Pulmonary artery endothelial cell (primary cell): ENCODE results near the gene AP1G1. TPM values are rescaled to one million over a fixed set of nuclear protein-coding genes. Genes with fewer than 3 reads are reported as not detected.
"Not testable (repeated sequence)": the region's sequence is repeated elsewhere in the genome, so short reads cannot be mapped to it uniquely, and the experiment has no call there.

Experiments used
- DNase-seq: peaks from one replicate; pipeline ENCODE4 v3.0.0-alpha.2; 2011; ENCODE audit warnings: low read depth, low spot score
- total RNA-seq: library from RNA; depleted of rRNA; stranded (reverse); fragments of >200 nt; gene quantifications from 2 replicates; pipeline ENCODE4 v1.2.3, GENCODE V29; 2014

AP1G1 gene
- total RNA-seq, 1 donor from 2014 or later: 44.6 TPM

DNA sequence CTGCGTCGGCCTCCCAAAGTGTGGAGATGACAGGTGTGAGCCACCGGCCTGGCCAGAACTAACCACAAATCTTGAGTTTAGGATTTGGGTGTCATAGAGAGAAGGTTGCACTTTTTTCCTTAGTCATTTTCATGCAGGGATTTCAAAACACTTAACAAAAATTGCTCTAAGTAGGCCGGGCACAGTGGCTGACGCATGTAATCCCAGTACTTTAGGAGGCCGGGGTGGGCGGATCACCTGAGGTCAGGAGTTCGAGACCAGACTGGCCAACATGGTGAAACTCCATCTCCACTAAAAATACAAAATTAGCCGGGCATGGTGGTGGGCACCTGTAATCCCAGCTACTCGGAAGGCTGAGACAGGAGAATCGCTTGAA, 1.5 kb upstream of the AP1G1 start:
- not testable (repeated sequence) for DNase-seq

DNA sequence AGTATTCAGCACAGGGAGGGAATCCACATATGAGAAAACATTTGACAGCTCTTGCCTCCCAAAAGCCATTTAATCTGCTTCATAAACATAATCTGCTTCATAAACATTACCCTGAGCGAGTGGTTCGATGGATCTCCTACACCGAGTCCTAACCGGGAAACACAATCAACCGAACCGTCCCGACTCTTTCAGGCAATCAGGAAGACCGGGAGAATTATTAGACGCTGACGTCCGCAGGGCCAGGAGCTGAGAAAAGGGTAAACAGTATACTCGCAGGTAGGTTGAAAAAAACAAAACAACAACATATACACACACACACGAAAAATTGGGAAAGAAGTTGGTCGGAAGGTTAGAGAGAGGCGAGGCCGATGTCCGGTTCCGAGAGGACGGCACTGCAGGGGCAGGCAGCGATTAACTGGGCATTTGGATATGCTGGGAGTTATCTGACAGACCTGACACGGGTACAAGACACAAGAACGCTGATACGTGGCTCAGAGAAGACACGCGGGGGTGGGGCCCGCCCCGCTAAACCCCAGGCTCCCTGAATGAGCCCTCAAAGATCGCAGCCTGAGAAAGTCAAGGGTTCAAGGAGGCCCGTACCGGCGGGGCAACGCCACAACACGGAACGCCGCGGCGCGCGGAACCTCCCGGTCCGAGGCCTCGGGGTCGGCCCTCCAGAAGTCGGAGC, 585 bp downstream of the AP1G1 start:
- no peak for DNase-seq

DNA sequence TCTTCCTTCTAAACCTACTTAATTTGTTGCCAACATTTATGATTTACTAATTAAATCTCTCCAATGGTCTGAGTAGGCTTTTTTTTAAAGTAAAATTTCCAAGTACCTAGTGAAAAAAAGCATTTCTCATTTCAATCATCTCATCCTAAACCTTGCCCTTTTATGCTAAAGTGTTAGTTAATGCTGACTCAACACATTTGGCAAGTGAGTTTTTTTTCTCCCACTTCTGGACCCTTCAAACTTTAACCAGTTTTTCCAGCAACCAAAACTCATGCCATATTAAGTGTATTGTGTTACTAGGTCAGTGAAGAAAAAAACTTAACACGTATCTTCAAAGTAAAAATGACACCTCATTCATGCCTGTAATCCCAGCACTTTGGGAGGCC, 5.3 kb downstream of the AP1G1 start:
- DNase-seq: no peak

DNA sequence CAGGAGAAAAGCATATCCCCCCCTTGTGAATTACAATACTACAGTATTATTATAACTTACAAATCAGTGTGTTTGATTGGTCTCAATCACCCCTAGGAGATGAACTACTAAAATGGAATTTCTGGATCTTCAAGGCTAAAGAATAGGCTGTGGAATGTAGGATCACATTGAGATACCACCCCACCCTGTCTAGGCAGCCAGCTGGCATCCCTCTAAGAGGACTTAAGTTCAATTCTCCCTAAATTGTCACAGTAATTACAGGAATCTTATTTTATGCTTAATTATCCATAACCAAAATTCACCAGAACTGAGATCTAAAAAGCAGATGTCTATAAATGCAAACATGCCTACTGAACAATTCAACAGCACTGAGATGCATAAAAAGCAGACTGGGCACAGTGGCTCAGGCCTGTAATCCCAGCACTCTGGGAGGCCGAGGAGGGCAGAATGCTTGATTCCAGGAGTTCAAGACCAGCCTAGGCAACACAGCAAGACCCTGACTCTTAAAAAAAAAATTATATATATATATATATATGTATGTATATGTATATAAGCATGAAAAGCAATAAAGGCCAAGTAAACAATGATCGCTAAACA, 12.0 kb downstream of the AP1G1 start:
- DNase-seq: no peak

DNA sequence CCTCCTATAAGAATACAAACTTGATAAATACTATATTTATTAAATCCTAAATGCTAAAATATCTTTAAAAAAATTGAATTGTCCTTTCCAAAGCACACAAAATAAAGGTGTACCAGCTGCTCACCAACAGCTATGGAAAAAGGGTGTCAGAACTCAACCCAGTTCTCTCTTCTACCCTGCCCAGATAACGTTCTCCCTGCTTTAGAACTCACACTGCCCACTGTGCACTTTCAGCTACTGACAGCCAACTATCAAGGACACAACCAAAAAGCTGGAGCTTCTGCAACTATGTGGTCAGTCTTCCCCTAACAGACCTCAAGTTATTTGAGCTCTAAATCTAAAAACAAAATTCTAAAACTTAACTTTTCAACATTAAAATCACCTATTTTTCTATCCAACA, 13.7 kb downstream of the AP1G1 start:
- DNase-seq: no peak

DNA sequence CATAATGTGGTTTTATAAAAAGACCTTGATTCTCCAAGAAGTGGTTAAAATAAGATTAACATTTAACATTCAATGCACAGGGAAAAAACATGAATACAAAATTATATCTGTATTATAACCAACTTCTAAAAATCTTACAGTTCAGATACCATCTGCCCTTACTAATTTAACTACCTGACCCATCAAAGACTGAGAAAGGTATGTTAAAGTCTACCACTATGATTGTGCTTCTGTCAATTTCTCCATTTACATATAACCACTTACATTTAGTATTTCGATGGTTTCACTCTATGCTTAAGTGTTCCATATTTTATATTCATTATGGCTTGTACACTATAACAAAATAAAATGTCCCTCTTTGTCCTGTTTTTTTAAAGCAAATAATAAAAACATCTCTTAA, 14.6 kb downstream of the AP1G1 start:
- DNase-seq: no peak

DNA sequence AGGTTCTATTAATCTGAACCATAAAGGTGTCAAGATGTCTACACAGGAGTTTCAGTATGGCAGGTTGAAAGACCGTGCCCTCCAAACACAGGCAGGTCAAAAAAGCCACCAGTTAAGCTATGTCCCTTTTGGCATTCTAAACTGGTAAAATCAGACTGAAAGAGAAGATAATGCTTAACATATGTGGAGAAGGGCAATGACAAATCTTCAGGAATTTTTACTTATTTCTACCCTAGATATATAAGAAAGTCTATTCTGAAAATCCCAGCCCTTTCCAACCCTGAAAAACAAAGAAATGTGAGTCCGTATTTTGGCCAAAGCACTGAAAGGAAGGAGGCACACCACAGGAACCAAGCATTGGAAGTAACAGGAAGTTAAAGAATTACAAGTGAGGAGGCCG, 16.5 kb downstream of the AP1G1 start:
- DNase-seq: no peak

DNA sequence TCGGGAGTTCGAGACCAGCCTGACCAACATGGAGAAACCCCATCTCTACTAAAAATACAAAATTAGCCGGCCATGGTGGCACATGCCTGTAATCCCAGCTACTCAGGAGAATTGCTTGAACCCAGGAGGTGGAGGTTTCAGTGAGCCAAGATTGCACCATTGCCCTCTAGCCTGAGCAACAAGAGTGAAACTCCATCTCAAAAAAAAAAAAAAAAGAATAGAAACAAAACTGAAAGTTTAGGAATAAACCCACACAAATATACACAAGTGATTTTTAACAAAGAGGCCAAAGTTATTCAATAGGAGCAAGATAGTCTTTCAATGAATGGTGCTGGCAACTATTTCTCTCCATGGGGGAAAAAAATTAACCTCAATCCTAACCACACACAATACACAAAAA, 18.3 kb downstream of the AP1G1 start:
- not testable (repeated sequence) for DNase-seq

DNA sequence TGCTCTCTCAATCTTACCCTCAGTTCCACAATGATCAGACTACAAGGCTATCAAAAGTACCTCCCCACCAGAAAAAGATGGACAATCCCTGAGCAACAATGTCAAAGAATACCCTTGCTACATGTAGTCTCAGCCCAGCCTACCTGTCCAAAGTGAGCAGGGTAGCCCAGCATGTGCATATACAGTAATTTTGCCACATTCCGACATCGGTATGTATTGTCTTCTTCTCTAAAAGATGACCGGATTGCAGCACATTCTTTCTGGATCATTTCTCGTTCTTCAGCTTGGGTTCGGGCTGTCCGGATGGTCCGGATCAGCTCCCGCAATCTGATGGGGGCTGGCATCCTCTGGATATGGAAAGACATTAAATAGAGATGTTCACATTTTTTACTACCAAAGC, 19.5 kb downstream of the AP1G1 start:
- no peak for DNase-seq

DNA sequence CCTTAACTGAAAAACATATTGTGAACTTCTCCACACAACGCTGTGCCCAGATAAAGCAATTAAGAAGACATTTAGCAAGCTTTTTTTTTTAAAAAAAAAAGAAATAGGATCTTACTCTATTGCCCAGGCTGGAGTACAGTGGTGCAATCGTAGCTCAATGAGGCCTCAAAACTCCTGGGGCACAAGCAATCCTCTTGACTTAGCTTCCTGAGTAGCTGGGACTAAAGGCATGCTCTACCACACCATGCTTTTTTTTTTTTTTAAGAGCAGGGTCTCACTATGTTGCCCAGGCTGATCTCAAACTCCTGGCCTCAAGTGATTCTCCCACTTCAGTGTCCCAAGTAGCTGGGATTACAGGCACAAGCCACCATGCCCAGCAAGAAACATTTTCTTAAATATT, 20.1 kb downstream of the AP1G1 start:
- DNase-seq: no peak

DNA sequence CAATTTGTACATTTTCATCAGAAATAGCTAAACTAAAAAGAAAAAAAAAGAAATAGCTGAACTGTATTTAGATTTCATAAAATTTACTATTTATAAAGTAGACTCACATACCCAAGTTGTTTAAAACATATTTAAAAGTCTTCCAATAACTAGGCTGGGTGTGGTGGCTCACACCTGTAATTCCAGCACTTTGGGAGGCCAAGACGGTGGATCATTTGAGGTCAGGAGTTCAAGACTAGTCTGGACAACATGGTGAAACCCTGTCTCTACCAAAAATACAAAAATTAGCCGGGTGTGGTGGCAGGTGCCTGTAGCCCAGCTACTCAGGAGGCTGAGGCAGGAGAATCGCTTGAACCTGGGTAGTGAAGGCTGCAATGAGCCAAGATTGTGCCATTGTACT, 23.5 kb downstream of the AP1G1 start:
- not testable (repeated sequence) for DNase-seq

DNA sequence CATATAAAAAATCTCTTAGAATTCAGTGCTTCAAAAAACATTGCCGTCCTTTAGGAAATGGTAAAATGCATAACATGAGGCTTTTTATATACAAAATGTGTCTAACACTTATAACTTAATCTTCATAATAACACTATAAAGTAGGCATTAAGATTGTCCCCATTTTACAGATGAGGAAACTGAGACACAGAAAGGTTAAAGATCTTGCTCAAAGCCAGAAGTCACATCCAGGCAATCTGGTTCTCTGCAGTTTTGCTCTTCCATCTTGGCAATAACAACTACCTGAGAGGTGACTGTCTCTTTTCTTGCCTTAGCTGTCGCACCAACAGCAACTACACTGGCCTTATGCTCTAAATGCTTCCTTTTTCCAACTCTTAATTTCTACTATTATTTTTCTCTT, 24.5 kb downstream of the AP1G1 start:
- no peak for DNase-seq

DNA sequence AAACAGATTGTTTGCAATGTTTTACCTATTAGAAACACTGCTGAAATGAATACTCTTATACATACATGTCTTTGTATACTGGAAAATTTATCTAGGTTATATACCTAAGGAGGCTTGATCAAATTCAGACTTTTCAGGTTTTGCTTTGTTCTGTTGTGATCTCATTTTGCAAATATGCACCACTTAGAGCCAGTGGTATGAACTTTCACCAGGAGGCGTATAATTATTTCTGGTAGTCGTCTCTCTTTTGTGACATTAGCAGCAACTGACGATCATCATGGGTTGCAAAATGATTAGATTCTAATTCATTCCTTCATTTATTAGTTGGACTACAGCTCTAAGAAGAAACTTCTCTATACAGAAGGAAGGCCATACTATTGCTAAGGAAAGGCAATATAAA, 26.9 kb downstream of the AP1G1 start:
- no peak for DNase-seq

DNA sequence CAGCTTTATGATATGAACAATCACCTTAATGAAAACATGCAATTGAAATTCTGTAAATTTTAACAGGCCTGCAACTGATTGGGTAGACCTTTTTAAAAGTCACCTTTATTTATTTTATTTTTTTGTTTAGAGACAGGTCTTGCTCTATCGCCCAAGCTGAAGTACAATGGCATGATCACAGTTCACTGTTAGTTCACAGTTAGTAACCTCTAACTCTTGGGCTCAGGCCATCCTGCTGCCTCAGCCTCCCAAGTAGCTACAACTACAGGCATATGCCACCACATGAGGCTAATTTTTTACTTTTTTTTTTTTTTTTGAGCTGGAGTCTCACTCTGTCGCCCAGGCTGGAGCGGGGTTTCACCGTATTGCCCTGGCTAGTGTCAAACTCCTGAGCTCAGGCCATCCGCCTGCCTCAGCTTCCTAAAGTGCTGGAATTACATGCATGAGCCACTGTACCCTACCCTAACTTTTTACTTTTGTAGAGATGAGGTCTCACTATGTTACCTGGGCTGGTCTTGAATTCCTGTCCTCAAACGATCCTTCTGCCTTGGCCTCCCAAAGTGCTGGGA, 28.0 kb downstream of the AP1G1 start:
- DNase-seq: no peak

DNA sequence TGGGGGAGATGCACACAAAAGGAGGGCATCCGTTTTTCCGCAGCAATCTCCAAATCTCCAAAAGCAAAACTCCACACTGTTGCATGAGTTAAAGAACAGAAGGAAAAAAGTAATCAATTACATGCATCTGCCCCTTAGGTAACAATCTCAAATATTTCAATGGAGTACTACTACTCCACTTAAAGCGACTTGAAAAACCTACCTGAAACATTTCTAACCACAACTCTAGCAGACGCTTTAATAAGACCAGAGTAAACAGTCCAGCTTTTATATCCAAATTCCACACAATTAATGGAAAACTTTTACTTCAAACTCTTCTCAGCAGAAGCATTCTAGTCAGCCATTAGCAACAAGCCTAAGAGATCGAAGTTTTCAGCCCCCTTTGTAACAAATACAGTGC, 29.9 kb downstream of the AP1G1 start:
- no peak for DNase-seq

DNA sequence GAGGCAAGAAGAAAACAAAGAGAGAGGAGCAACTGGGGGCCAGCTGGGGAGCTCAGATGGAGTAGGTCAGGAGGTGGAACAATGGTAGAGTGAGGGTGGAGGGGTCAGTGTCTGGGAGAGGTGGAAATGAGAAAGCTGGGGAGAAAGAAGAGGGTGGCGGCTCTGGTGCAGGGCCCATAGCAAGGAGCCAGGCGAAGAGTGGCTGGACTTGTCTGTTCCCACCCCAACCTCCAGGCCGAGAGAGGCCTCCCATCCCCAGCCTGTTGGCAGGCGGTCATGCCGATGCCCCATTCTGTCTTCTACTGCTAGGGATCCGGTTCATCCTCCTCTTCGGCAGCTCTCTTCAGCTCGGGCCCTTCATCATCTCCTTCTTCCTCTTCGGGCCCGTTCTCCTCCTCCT, 31.3 kb downstream of the AP1G1 start:
- no peak for DNase-seq

DNA sequence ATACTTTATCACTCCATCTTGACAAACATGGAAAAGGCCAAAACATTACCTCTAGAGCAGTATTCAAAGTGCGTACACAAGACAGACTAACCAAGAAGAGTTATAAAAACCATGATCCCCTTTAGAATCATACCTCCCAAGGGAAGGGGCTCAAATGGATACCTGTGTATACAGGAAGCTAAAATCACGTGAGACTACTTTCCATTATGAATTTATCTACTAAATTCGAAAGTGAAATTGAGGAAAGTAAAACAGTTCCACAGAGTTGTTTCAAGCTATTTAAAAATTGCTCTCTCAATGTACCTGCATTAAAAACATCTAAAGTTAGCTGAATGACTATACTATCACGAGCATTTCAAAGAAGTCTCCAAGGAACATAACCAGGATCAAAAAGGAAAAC, 32.7 kb downstream of the AP1G1 start:
- no peak for DNase-seq

DNA sequence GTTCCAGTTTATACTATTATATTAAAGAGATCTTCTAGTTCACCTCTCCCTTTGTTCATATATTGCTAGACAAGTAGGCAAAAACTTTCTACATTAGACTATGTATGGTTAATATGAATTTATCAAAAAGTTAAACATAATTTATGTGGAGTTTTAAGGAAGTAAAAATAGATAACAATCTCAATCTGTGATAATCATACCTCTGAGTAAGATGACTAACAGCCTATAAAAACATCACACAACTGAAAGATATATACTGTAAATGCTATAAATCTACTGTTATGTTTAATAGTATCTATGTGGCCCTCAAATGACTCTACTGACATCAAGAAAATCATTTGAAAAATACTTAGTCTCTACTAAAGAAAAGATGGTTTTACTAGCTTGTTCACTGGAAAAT, 37.1 kb downstream of the AP1G1 start:
- no peak for DNase-seq

DNA sequence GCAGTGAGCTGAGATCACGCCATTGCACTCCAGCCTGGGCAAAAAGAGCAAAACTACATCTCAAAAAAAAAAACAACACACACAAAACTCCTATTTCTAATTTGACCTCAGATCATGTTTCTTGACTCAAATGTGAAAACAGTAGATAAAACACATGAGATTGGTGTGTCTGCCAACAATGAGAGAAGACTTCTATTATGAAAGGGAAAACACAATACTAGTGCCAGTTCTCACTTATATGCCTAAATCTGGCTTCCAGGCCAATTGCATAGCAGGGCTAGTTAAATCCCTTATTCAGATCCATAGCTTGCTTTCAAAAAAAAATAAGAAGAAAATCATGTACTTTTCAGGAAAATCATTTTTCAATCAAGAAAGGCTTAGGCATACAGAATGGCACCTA, 39.4 kb downstream of the AP1G1 start:
- DNase-seq: no peak

DNA sequence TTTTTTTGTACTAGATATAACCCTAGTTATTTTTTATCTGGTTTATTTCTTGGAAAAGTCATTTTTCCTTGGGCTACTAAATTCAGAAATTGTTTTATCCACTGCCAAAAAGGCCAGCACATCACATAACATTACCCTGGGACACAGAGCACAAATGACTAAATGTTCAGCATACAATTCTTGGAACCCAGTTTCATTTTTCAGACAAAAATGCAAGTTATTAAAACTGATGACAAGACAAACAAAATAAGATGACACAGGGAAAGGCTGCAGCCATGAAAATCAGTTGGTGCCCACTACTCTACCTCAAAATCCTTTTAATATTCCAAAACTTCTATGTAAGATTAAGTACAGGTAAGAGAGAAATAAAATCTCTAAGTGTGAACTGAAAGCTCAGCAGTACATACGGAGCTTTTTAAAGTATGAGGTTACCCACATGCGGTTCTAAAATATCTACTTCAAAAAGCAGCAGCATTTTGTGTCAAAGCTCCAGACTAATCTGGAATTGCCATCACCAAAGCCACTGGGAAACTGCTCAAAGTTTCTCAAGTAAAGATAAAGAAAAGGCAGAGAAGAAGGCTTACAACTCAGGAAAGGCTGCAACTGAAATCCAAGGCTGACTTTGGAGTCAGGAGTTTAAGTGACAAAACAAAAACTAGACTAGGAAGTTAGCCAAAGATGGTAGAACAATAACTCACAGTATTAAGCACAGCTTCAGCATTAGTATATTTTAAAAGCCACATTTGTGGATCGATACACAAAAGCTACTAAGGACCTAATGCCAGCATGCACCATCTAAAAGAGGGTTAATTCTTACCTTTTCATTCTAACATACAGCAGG, 41.4 kb downstream of the AP1G1 start:
- no peak for DNase-seq

DNA sequence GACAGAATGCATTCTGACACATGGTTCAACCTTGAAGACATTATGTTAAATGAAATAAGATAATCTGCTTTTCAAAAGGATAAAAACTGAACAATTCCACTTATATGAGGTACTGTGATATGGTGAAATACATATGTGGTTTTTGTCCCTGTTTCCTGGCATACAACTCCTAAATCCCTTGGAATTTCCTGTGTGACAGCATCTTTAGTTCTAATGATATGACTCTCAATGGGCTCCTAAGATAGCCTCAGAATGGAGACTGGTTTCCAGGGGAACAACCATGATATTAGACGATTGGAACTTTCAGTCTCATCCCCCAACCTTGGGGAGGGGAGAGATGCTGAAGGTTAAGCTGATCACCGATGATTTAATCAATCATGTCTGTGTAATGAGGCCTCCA, 46.4 kb downstream of the AP1G1 start:
- DNase-seq: no peak

DNA sequence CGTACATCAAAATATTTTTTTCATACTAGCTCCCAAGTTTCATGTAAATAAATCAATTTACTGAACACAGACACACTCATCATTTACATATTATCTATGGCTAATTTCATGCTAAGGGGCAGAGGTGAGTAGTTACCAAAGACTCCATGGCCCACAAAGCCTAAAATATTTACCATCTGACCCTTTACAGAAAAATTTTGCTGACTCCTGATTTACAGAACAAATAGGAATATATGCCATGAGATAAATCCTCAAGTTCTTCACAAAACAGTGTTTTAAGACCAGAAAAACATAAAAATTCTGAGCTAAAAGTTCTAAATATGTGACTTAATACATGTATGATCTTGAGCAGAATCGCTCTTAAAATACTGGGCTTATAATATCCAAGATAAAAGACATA, 47.5 kb downstream of the AP1G1 start:
- no peak for DNase-seq
